ENCODE data around the gene SGCE. TPM values are rescaled to one million over a fixed set of nuclear protein-coding genes. Genes with fewer than 3 reads are reported as not detected.

The SGCE gene
- total and polyA plus RNA-seq, 9 of the 15 experiments (the other 6 are each of a cell fraction or from before 2014, with no cell fraction given) = 0.09 to 0.46 (median 0.28) TPM; not detected in 5

GRCh38 chr7:94635687-94636086, 20.2 kb downstream of the SGCE start:
- no peaks in the 10 kb centered on the region for H3K79me2 ChIP-seq (ENCODE audit: control insufficient read depth, insufficient read depth, low read length)
- no peak overlapping the region for H3K27ac ChIP-seq (ENCODE audit: extremely low read depth, low read depth, low read length)
- CTCF ChIA-PET (ENCODE audit: low intra/inter-chr PET ratio) = no interaction called here
- BruUV-seq (replicated peaks) = no TSS peak
- H3K4me2 ChIP-seq (ENCODE audit: insufficient read depth, low read length) = no peak overlapping the region
- H3K4me3 ChIP-seq = no peak overlapping the region
- intact Hi-C loops (cut with micrococcal nuclease) = no loop called here
- no peak overlapping the region for H2AFZ ChIP-seq (ENCODE audit: low read depth, low read length)
- H3K9ac ChIP-seq (ENCODE audit: insufficient read depth in 1 of 2, low read depth in 2 of 2, low read length in 2 of 2) = no peak overlapping the region
- no peaks in the 10 kb centered on the region for H4K20me1 ChIP-seq (replicated peaks; ENCODE audit: control insufficient read depth, insufficient read depth, low read length)
- H3K27me3 ChIP-seq (ENCODE audit: control insufficient read depth in 2 of 2, insufficient read depth in 2 of 2, low read length in 2 of 2) = no peaks in the 10 kb centered on the region
- in situ Hi-C loops (cut with MboI) = no loop called here
- no peak for ATAC-seq
- DNase-seq (ENCODE audit: extremely low read depth in 1 of 4, low spot score in 3 of 4) = no peak
- H3K4me1 ChIP-seq (replicated peaks in 1 of 2; ENCODE audit: control insufficient read depth in 2 of 2, insufficient read depth in 2 of 2, low read length in 2 of 2) = no peaks in the 10 kb centered on the region
- FAIRE-seq = no peak
- H3K36me3 ChIP-seq (ENCODE audit: control insufficient read depth, insufficient read depth, low read length) = no peaks in the 10 kb centered on the region
- POLR2A ChIA-PET = no interaction called here
- H3K9me1 ChIP-seq (ENCODE audit: control insufficient read depth, insufficient read depth, low read length) = no peaks in the 10 kb centered on the region
- TF ChIP-seq RAD51 (IDR thresholded peaks at IDR 0.05; ENCODE audit: borderline replicate concordance, low read depth) (no peak), FOS (IDR thresholded peaks at IDR 0.05; ENCODE audit: extremely low read depth, insufficient read length) (no peak), HDAC8 (tag; IDR thresholded peaks at IDR 0.05) (no peak)
- no peaks in the 10 kb centered on the region for H3K9me3 ChIP-seq (replicated peaks; ENCODE audit: control insufficient read depth, insufficient read depth, low read depth, low read length)

DNA sequence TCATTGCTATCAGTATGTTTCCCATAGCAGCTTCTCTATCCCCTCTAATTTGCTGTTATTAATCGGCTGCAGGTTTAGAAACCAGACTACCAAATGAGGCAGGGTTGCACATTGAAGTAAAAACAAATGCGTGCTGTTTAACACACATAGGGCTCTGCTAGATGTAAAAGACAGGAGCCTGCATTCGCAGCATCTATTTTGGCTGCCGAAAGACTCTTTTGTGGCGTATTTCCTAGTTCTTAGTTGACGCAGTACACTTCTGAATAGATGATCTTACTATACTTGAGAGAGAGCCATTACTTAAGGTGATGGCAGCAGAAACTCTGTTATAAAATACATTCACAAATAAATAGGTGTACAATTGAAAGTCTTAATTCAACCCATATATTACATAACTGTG, 21.4 kb downstream of the SGCE start:
- no peak overlapping the region for H3K4me3 ChIP-seq
- ChIA-PET CTCF (ENCODE audit: low intra/inter-chr PET ratio) (no interaction called here), POLR2A (no interaction called here)
- no peaks in the 10 kb centered on the region for H3K36me3 ChIP-seq (ENCODE audit: control insufficient read depth, insufficient read depth, low read length)
- H3K9me1 ChIP-seq (ENCODE audit: control insufficient read depth, insufficient read depth, low read length) = no peaks in the 10 kb centered on the region
- no peaks in the 10 kb centered on the region for H3K79me2 ChIP-seq (ENCODE audit: control insufficient read depth, insufficient read depth, low read length)
- intact Hi-C loops (cut with micrococcal nuclease) = no loop called here
- no peak overlapping the region for H3K4me2 ChIP-seq (ENCODE audit: insufficient read depth, low read length)
- in situ Hi-C loops (cut with MboI) = no loop called here
- H3K27me3 ChIP-seq (ENCODE audit: control insufficient read depth in 2 of 2, insufficient read depth in 2 of 2, low read length in 2 of 2) = no peaks in the 10 kb centered on the region
- no peak overlapping the region for H3K9ac ChIP-seq (ENCODE audit: insufficient read depth in 1 of 2, low read depth in 2 of 2, low read length in 2 of 2)
- no peaks in the 10 kb centered on the region for H3K4me1 ChIP-seq (replicated peaks in 1 of 2; ENCODE audit: control insufficient read depth in 2 of 2, insufficient read depth in 2 of 2, low read length in 2 of 2)
- no peaks in the 10 kb centered on the region for H4K20me1 ChIP-seq (replicated peaks; ENCODE audit: control insufficient read depth, insufficient read depth, low read length)
- H3K9me3 ChIP-seq (replicated peaks; ENCODE audit: control insufficient read depth, insufficient read depth, low read depth, low read length) = no peaks in the 10 kb centered on the region
- ATAC-seq = no peak
- no peak overlapping the region for H3K27ac ChIP-seq (ENCODE audit: extremely low read depth, low read depth, low read length)
- no TSS peak for BruUV-seq (replicated peaks)
- FAIRE-seq = no peak
- no peak overlapping the region for H2AFZ ChIP-seq (ENCODE audit: low read depth, low read length)
- WGBS (ENCODE audit: insufficient coverage, low coverage, missing lambda C conversion rate) = under 1% methylated on average over 6 of the region's 6 CpGs
- DNase-seq (ENCODE audit: extremely low read depth in 1 of 4, low spot score in 3 of 4) = no peak
- TF ChIP-seq ARID3B (CRISPR knock-in tag; IDR thresholded peaks at IDR 0.05; ENCODE audit: borderline replicate concordance) (no peak), NFRKB (IDR thresholded peaks at IDR 0.05; ENCODE audit: low read depth) (no peak), ZBTB26 (CRISPR knock-in tag; IDR thresholded peaks at IDR 0.05) (no peak), BRD9 (IDR thresholded peaks at IDR 0.05; ENCODE audit: low read depth, partially characterized antibody) (no peak), KDM4B (IDR thresholded peaks at IDR 0.05; ENCODE audit: borderline replicate concordance in 2 of 2, low read depth in 1 of 2) (no peak), FOSL1 (tag; conservative IDR thresholded peaks at IDR 0.05) (no peak), ZNF79 (CRISPR knock-in tag; IDR thresholded peaks at IDR 0.05; ENCODE audit: low read depth) (no peak), ZNF12 (CRISPR knock-in tag; IDR thresholded peaks at IDR 0.05) (no peak)
- TF ChIP-seq, protein P1, sequence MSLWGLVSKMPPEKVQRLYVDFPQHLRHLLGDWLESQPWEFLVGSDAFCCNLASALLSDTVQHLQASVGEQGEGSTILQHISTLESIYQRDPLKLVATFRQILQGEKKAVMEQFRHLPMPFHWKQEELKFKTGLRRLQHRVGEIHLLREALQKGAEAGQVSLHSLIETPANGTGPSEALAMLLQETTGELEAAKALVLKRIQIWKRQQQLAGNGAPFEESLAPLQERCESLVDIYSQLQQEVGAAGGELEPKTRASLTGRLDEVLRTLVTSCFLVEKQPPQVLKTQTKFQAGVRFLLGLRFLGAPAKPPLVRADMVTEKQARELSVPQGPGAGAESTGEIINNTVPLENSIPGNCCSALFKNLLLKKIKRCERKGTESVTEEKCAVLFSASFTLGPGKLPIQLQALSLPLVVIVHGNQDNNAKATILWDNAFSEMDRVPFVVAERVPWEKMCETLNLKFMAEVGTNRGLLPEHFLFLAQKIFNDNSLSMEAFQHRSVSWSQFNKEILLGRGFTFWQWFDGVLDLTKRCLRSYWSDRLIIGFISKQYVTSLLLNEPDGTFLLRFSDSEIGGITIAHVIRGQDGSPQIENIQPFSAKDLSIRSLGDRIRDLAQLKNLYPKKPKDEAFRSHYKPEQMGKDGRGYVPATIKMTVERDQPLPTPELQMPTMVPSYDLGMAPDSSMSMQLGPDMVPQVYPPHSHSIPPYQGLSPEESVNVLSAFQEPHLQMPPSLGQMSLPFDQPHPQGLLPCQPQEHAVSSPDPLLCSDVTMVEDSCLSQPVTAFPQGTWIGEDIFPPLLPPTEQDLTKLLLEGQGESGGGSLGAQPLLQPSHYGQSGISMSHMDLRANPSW (CRISPR knock-in tag; IDR thresholded peaks at IDR 0.05) = no peak
